ENCODE measurements around the gene UTP25.
A peak's percentile ranks its signal among the peaks of the same experiment; 100 is the strongest.

UTP25 gene

GRCh38 chr1:209822706-209823105 is 5.1 kb upstream of the UTP25 start:
- no peak overlapping the region for H3K4me3 ChIP-seq (ENCODE audit: control insufficient read depth, low read depth, low read length)
- TF ChIP-seq, protein P1, sequence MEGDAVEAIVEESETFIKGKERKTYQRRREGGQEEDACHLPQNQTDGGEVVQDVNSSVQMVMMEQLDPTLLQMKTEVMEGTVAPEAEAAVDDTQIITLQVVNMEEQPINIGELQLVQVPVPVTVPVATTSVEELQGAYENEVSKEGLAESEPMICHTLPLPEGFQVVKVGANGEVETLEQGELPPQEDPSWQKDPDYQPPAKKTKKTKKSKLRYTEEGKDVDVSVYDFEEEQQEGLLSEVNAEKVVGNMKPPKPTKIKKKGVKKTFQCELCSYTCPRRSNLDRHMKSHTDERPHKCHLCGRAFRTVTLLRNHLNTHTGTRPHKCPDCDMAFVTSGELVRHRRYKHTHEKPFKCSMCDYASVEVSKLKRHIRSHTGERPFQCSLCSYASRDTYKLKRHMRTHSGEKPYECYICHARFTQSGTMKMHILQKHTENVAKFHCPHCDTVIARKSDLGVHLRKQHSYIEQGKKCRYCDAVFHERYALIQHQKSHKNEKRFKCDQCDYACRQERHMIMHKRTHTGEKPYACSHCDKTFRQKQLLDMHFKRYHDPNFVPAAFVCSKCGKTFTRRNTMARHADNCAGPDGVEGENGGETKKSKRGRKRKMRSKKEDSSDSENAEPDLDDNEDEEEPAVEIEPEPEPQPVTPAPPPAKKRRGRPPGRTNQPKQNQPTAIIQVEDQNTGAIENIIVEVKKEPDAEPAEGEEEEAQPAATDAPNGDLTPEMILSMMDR (conservative IDR thresholded peaks at IDR 0.05; ENCODE audit: control insufficient read depth, insufficient read depth, low read depth, low read length): no peak
- no peak for DNase-seq (ENCODE audit: low read depth)

- DNase-seq (ENCODE audit: low read depth): peak; percentile 78
- TF ChIP-seq, protein P1 (conservative IDR thresholded peaks at IDR 0.05; ENCODE audit: control insufficient read depth, insufficient read depth, low read depth, low read length): peak; percentile 80
- no peak overlapping the region for H3K4me3 ChIP-seq (ENCODE audit: control insufficient read depth, low read depth, low read length)
These were observed 4.4 kb upstream of the UTP25 start for GRCh38 chr1:209823143-209824041.

GRCh38 chr1:209825591-209826434 is 2.0 kb upstream of the UTP25 start:
- DNase-seq (ENCODE audit: low read depth): no peak
- H3K4me3 ChIP-seq (ENCODE audit: control insufficient read depth, low read depth, low read length): no peak overlapping the region
- TF ChIP-seq, protein P1 (conservative IDR thresholded peaks at IDR 0.05; ENCODE audit: control insufficient read depth, insufficient read depth, low read depth, low read length): no peak

GRCh38 chr1:209829716-209830115 is 1.9 kb downstream of the UTP25 start:
- no peak overlapping the region for H3K4me3 ChIP-seq (ENCODE audit: control insufficient read depth, low read depth, low read length)
- peak; percentile 48 for DNase-seq (ENCODE audit: low read depth)
- TF ChIP-seq, protein P1 (conservative IDR thresholded peaks at IDR 0.05; ENCODE audit: control insufficient read depth, insufficient read depth, low read depth, low read length): no peak

DNA sequence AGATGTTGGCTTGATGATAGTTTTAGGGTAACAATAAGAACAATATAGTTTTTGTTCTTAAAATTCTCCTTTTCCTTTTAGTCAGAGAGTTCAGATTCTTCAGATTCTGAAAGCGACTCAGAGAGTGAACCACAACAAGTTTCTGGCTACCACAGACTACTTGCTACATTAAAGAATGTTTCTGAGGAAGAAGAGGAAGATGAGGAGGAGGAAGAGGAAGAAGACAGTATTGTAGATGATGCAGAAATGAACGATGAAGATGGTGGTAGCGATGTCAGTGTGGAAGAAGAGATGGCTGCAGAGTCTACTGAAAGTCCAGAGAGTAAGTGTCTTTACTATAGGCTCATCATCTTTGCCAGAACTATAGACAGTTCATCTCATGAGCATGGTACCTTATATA is 3.0 kb downstream of the UTP25 start:
- H3K4me3 ChIP-seq (ENCODE audit: control insufficient read depth, low read depth, low read length): no peak overlapping the region
- DNase-seq (ENCODE audit: low read depth): no peak
- TF ChIP-seq, protein P1 (conservative IDR thresholded peaks at IDR 0.05; ENCODE audit: control insufficient read depth, insufficient read depth, low read depth, low read length): no peak

GRCh38 chr1:209831615-209832014 is 3.8 kb downstream of the UTP25 start:
- no peak overlapping the region for H3K4me3 ChIP-seq (ENCODE audit: control insufficient read depth, low read depth, low read length)
- TF ChIP-seq, protein P1 (conservative IDR thresholded peaks at IDR 0.05; ENCODE audit: control insufficient read depth, insufficient read depth, low read depth, low read length): no peak
- peak; percentile 76 for DNase-seq (ENCODE audit: low read depth)

Data from fibroblast of mammary gland (primary cell).